ENCODE data around the gene POLR3G. TPM values are rescaled to one million over a fixed set of nuclear protein-coding genes. Genes with fewer than 3 reads are reported as not detected.
A peak's percentile ranks its signal among the peaks of the same experiment; 100 is the strongest.

Gene POLR3G
- total and polyA plus RNA-seq, 2 of the 13 experiments (the other 11 are each of a cell fraction or from before 2014, with no cell fraction given): 1.2 to 7.3 TPM

DNA sequence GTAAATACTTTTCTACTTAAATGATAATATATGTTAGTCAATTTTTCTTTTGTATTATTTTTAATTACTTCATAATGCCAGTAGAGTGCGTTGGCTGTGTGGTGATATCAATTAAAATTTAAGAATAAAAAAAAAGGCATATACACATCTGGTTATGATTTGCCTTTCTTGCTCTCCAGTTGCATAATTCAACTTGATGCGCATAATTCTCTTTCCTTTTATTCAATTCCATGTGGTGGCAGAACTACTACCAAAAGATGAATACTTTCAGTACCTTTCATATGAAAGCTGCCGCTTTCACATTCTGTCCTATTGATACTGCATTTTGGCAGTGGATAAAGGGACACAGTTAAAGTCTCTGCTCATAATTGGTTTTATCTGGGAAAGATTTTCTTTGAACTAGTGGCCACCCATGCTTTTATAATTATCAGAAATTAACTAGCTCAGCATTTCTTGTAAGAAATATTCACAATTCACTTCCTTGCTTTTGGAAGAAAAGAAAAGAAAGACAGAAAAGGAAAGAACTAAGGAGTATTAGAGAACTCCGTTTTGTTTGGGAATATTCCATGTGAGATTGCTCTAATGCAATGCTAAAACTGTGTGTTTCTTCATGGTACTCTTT, 71.7 kb downstream of the POLR3G start:
- FAIRE-seq (no peak), DNase-seq (ENCODE audit: low spot score) (no peak), ATAC-seq (no peak)
- Histone ChIP-seq H3K4me1 (ENCODE audit: insufficient read depth, low read length) (peaks cover 8% of the 10 kb centered on the region), H3K4me2 (ENCODE audit: low read depth, low read length) (no peak overlapping the region), H2AFZ (ENCODE audit: low read length) (no peak overlapping the region), H3K27ac (ENCODE audit: extremely low read length, insufficient read depth, low read length) (no peak overlapping the region), H3K79me2 (ENCODE audit: insufficient read depth, low read length) (no peaks in the 10 kb centered on the region), H3K9ac (ENCODE audit: insufficient read depth, low read depth, low read length) (no peak overlapping the region), H3K4me3 (replicated peaks in 1 of 3; ENCODE audit: insufficient read depth in 1 of 3, low read depth in 2 of 3, low read length in 3 of 3) (no peak overlapping the region), H3K9me3 (ENCODE audit: low read length) (no peaks in the 10 kb centered on the region), H3K27me3 (ENCODE audit: control insufficient read depth in 1 of 2, insufficient read depth in 2 of 2, low read length in 2 of 2) (no peaks in the 10 kb centered on the region), H3K36me3 (replicated peaks in 1 of 2; ENCODE audit: control insufficient read depth in 1 of 2, insufficient read depth in 2 of 2, low read length in 2 of 2) (no peaks in the 10 kb centered on the region), H4K20me1 (ENCODE audit: insufficient read depth, low read length) (no peaks in the 10 kb centered on the region)
- ChIA-PET CTCF (ENCODE audit: low intra/inter-chr PET ratio, low total read pairs) (no interaction called here), POLR2A (no interaction called here)
- no TSS peak for BruUV-seq (replicated peaks)
- peak; percentile 61; the same call in 1 of the 2 replicates for TF ChIP-seq MAFF (IDR thresholded peaks at IDR 0.05; ENCODE audit: low read depth, low read length)
- TF ChIP-seq, protein P1, sequence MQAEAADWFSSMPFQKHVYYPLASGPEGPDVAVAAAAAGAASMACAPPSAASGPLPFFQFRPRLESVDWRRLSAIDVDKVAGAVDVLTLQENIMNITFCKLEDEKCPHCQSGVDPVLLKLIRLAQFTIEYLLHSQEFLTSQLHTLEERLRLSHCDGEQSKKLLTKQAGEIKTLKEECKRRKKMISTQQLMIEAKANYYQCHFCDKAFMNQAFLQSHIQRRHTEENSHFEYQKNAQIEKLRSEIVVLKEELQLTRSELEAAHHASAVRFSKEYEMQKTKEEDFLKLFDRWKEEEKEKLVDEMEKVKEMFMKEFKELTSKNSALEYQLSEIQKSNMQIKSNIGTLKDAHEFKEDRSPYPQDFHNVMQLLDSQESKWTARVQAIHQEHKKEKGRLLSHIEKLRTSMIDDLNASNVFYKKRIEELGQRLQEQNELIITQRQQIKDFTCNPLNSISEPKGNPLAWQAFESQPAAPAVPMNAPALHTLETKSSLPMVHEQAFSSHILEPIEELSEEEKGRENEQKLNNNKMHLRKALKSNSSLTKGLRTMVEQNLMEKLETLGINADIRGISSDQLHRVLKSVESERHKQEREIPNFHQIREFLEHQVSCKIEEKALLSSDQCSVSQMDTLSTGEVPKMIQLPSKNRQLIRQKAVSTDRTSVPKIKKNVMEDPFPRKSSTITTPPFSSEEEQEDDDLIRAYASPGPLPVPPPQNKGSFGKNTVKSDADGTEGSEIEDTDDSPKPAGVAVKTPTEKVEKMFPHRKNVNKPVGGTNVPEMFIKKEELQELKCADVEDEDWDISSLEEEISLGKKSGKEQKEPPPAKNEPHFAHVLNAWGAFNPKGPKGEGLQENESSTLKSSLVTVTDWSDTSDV (CRISPR knock-in tag; IDR thresholded peaks at IDR 0.05): no peak
- TF ChIP-seq MAFK (conservative IDR thresholded peaks at IDR 0.05 in 1 of 2, IDR thresholded peaks at IDR 0.05 in 1 of 2; ENCODE audit: low read length in 2 of 2): peak; percentile 60 to 73
- in situ Hi-C loops (cut with HindIII; ENCODE audit: extremely low pct_ligation_motif_present, low pct_unique_long_range_greater_than_20kb): no loop called here
- 51% methylated on average over 4 of the region's 4 CpGs for WGBS (ENCODE audit: low lambda C conversion rate)
- intact Hi-C loops (cut with micrococcal nuclease; ENCODE audit: unreplicated experiment): no loop called here

DNA sequence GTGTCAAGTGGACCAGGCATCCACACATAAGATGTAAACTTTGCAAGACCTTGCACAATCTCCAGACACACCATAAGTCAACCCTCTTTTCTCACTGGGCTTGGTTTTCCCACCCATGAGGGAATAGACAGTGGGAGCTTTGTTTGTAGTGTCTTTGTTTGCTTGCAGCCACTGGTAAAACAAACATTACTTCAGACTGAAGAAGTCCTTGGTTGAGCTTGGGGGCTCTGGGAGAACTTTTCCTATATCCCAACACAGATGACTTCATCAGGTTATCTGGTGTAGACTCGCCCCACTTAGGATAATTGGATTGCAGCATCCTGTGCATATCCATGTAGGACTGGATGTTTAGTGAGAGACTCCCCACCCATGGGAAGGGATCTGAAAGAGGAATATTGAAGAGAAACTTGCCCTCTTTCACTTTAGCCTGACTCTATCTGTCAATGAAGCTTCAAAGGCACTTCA, 72.4 kb downstream of the POLR3G start:
- in situ Hi-C loops (cut with HindIII; ENCODE audit: extremely low pct_ligation_motif_present, low pct_unique_long_range_greater_than_20kb): no loop called here
- Histone ChIP-seq H3K9ac (ENCODE audit: insufficient read depth, low read depth, low read length) (no peak overlapping the region), H4K20me1 (ENCODE audit: insufficient read depth, low read length) (no peaks in the 10 kb centered on the region), H3K79me2 (ENCODE audit: insufficient read depth, low read length) (no peaks in the 10 kb centered on the region), H2AFZ (ENCODE audit: low read length) (no peak overlapping the region), H3K36me3 (replicated peaks in 1 of 2; ENCODE audit: control insufficient read depth in 1 of 2, insufficient read depth in 2 of 2, low read length in 2 of 2) (no peaks in the 10 kb centered on the region), H3K27ac (ENCODE audit: extremely low read length, insufficient read depth, low read length) (no peak overlapping the region), H3K9me3 (ENCODE audit: low read length) (no peaks in the 10 kb centered on the region), H3K4me2 (ENCODE audit: low read depth, low read length) (no peak overlapping the region), H3K4me3 (replicated peaks in 1 of 3; ENCODE audit: insufficient read depth in 1 of 3, low read depth in 2 of 3, low read length in 3 of 3) (no peak overlapping the region), H3K4me1 (ENCODE audit: insufficient read depth, low read length) (peaks cover 8% of the 10 kb centered on the region), H3K27me3 (ENCODE audit: control insufficient read depth in 1 of 2, insufficient read depth in 2 of 2, low read length in 2 of 2) (no peaks in the 10 kb centered on the region)
- BruUV-seq (replicated peaks): no TSS peak
- ChIA-PET CTCF (ENCODE audit: low intra/inter-chr PET ratio, low total read pairs) (no interaction called here), POLR2A (interaction anchor here (1.2 kb wide), 1 partner anchor 137 kb away, joined by 4 read pairs; the partner anchor contains the start of gene CETN3)
- ATAC-seq (peak; percentile 67), FAIRE-seq (no peak), DNase-seq (ENCODE audit: low spot score) (peak; percentile 62)
- WGBS (ENCODE audit: low lambda C conversion rate): 0% methylated on average over 1 of the region's 1 CpG
- intact Hi-C loops (cut with micrococcal nuclease; ENCODE audit: unreplicated experiment): no loop called here
- no peak for TF ChIP-seq RARA (CRISPR knock-in tag; IDR thresholded peaks at IDR 0.05)
- TF ChIP-seq, protein P2, sequence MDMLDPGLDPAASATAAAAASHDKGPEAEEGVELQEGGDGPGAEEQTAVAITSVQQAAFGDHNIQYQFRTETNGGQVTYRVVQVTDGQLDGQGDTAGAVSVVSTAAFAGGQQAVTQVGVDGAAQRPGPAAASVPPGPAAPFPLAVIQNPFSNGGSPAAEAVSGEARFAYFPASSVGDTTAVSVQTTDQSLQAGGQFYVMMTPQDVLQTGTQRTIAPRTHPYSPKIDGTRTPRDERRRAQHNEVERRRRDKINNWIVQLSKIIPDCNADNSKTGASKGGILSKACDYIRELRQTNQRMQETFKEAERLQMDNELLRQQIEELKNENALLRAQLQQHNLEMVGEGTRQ (IDR thresholded peaks at IDR 0.05; ENCODE audit: low read depth, low read length): no peak
- TF ChIP-seq, protein P2 (CRISPR knock-in tag; IDR thresholded peaks at IDR 0.05; ENCODE audit: borderline replicate concordance): no peak
- no peak for TF ChIP-seq RFX5 (IDR thresholded peaks at IDR 0.05; ENCODE audit: low read depth, low read length)
- TF ChIP-seq RNF2 (conservative IDR thresholded peaks at IDR 0.05; ENCODE audit: low read depth): no peak
- TF ChIP-seq TEAD3 (CRISPR knock-in tag; optimal IDR thresholded peaks at IDR 0.05; ENCODE audit: borderline replicate concordance): no peak
- TF ChIP-seq ZMAT3 (CRISPR knock-in tag; conservative IDR thresholded peaks at IDR 0.05): no peak
- no peak for TF ChIP-seq POLR2A (IDR thresholded peaks at IDR 0.05; ENCODE audit: insufficient read depth in 1 of 2, low read depth in 2 of 2, low read length in 2 of 2)
- no peak for TF ChIP-seq JUNB (CRISPR knock-in tag; IDR thresholded peaks at IDR 0.05; ENCODE audit: borderline replicate concordance)
- TF ChIP-seq, protein P3, sequence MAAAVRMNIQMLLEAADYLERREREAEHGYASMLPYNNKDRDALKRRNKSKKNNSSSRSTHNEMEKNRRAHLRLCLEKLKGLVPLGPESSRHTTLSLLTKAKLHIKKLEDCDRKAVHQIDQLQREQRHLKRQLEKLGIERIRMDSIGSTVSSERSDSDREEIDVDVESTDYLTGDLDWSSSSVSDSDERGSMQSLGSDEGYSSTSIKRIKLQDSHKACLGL (CRISPR knock-in tag; IDR thresholded peaks at IDR 0.05): no peak
- TF ChIP-seq GATAD2A (CRISPR knock-in tag; IDR thresholded peaks at IDR 0.05): peak; percentile 61
- TF ChIP-seq HIVEP1 (CRISPR knock-in tag; IDR thresholded peaks at IDR 0.05): no peak

Data from HepG2 (cell line).